Gastroesophageal sphincter (tissue), 4 donors: ENCODE data around the gene EFL1. TPM values are rescaled to one million over a fixed set of nuclear protein-coding genes. Genes with fewer than 3 reads are reported as not detected.
A peak's percentile ranks its signal among the peaks of the same experiment; 100 is the strongest.
"Not testable (repeated sequence)": the region's sequence is repeated elsewhere in the genome, so short reads cannot be mapped to it uniquely, and the experiment has no call there.

Experiments used
- ATAC-seq: fragments of 150-250 bp; one replicate; pipeline ENCODE4 v1.9.1; 2016; ENCODE audit warnings: mild to moderate bottlenecking, moderate library complexity
- H3K27ac ChIP-seq, 4 donors: fragments of 200-600 bp; sonication (generic) in 3 of 4; 1 replicate in 3 of 4; 2 replicates in 1 of 4; pipeline ENCODE4 v1.5.1; 2016 to 2019
- H3K27me3 ChIP-seq: fragments of 200-600 bp; sonication (generic); one replicate; pipeline ENCODE4 v1.5.1; 2019
- H3K36me3 ChIP-seq, 2 donors: fragments of 200-600 bp; sonication (generic); one replicate each; pipeline ENCODE4 v1.5.1; 2019; ENCODE audit warnings: control low read depth in 1 of 2
- H3K4me1 ChIP-seq, 3 donors: fragments of 200-600 bp; sonication (generic); 1 replicate in 2 of 3; 2 replicates in 1 of 3; pipeline ENCODE4 v1.5.1; 2016 to 2019; ENCODE audit warnings: control low read depth in 2 of 3
- H3K4me3 ChIP-seq, 2 donors: fragments of 200-600 bp; sonication (generic); one replicate each; pipeline ENCODE4 v1.5.1; 2019; ENCODE audit warnings: mild to moderate bottlenecking in 1 of 2, moderate library complexity in 1 of 2
- H3K9me3 ChIP-seq, 3 donors: fragments of 200-600 bp; sonication (generic); one replicate each; pipeline ENCODE4 v1.5.1; 2017 to 2019; ENCODE audit warnings: control low read depth in 2 of 3
- EP300 ChIP-seq: sonication (generic); formaldehyde crosslinking; IDR thresholded peaks from one replicate; pipeline ENCODE4 v1.6.1; 2017; ENCODE audit warnings: antibody characterized with exemption, mild to moderate bottlenecking
- POLR2A ChIP-seq, 2 donors: fragments of 450-650 bp; IDR thresholded peaks; one replicate each; pipeline ENCODE4 v1.6.1; 2017; ENCODE audit warnings: antibody characterized with exemption in 2 of 2, mild to moderate bottlenecking in 2 of 2, moderate library complexity in 1 of 2
- POLR2AphosphoS5 ChIP-seq: sonication (generic); formaldehyde crosslinking; IDR thresholded peaks from one replicate; pipeline ENCODE4 v1.6.1; 2017; ENCODE audit warnings: antibody characterized with exemption
- WGBS, 2 donors: methylation state at CpG; one replicate each; pipeline ENCODE4 v1.1.5; 2018; ENCODE audit warnings: low coverage in 1 of 2; 5-methylcytosine and 5-hydroxymethylcytosine counted together
- total RNA-seq, 4 donors: library from RNA; depleted of rRNA; stranded (reverse); fragments of >200 nt; gene quantifications; one replicate each; pipeline ENCODE4 v1.1.0, GENCODE V29; 2016
- TF ChIP-seq, protein P1 (sequence below), 4 experiments: fragments of 200-600 bp in 2 of 4; fragments of 450-650 bp in 2 of 4; sonication (generic) in 1 of 4; IDR thresholded peaks; one replicate each; pipeline ENCODE4 v1.5.1; 2017 to 2019; ENCODE audit warnings: antibody characterized with exemption in 4 of 4, mild to moderate bottlenecking in 2 of 4, moderate library complexity in 2 of 4

Gene EFL1
- total RNA-seq, 4 donors from 2014 or later: 12.1 to 17.7 (median 15.5) TPM

- Histone ChIP-seq H3K4me3 (no peak overlapping the region), H3K4me1 (no peaks in the 10 kb centered on the region), H3K9me3 (no peaks in the 10 kb centered on the region), H3K27ac (no peak overlapping the region), H3K27me3 (no peaks in the 10 kb centered on the region), H3K36me3 (peaks cover 0 to 61% of the 10 kb centered on the region in 2 donors)
- no peak for ATAC-seq
- TF ChIP-seq EP300 (no peak), POLR2A (IDR thresholded peaks at IDR 0.05) (no peak), POLR2AphosphoS5 (no peak)
- TF ChIP-seq, protein P1, sequence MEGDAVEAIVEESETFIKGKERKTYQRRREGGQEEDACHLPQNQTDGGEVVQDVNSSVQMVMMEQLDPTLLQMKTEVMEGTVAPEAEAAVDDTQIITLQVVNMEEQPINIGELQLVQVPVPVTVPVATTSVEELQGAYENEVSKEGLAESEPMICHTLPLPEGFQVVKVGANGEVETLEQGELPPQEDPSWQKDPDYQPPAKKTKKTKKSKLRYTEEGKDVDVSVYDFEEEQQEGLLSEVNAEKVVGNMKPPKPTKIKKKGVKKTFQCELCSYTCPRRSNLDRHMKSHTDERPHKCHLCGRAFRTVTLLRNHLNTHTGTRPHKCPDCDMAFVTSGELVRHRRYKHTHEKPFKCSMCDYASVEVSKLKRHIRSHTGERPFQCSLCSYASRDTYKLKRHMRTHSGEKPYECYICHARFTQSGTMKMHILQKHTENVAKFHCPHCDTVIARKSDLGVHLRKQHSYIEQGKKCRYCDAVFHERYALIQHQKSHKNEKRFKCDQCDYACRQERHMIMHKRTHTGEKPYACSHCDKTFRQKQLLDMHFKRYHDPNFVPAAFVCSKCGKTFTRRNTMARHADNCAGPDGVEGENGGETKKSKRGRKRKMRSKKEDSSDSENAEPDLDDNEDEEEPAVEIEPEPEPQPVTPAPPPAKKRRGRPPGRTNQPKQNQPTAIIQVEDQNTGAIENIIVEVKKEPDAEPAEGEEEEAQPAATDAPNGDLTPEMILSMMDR (IDR thresholded peaks at IDR 0.05): no peak
- WGBS, 2 donors: 75 to 85% methylated on average over 1 of the region's 1 CpG
Observed at GRCh38 chr15:82228750-82229149, 33.8 kb downstream of the EFL1 start.

DNA sequence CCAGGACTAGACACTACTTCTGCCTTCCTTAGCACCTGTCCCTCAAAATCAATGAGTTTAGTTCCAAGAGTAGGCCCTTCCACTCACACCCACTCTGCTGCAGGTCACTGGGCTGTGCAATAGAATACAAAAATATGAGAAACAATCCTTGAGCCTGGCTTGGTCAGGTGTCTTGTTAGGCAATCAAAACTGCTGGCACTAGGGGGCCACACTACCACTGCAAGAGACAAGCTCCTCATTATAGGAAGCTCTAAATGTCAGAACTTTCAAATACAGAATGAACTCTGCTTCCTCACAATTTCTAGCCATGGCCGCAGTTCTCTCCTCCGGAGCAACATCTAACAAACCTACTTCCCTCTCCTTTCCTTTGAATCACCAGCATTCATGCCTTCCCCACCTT lies 41.0 kb downstream of the EFL1 start:
- 73 to 92% methylated on average over 2 of the region's 2 CpGs for WGBS, 2 donors
- ATAC-seq, H3K4me1 ChIP-seq, H3K27me3 ChIP-seq, H3K27ac ChIP-seq, H3K4me3 ChIP-seq, H3K9me3 ChIP-seq: not testable (repeated sequence)
- H3K36me3 ChIP-seq: peaks cover 0 to 46% of the 10 kb centered on the region in 2 donors

DNA sequence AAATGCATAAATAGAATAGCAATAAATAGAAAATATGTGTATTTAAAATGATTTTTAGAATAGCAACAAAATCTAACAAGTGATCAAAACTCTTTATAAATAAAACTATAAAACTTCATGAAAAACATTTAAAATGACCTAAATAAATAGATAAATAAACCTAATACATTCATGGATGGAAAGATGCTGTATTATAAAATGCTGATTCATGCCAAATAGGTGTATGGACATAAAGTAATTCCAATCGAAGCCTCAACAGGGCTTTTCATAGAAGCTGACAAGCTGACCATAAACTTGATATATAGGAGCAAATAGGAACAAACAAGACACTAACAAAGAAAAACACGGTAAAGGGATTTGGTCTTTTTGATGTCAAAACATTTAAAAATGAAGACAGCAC lies 46.4 kb downstream of the EFL1 start:
- H3K27ac ChIP-seq, H3K4me3 ChIP-seq, H3K4me1 ChIP-seq, H3K27me3 ChIP-seq, ATAC-seq, H3K9me3 ChIP-seq: not testable (repeated sequence)
- H3K36me3 ChIP-seq: peaks cover 0 to 37% of the 10 kb centered on the region in 2 donors
- 91 to 100% methylated on average over 2 of the region's 2 CpGs for WGBS, 2 donors

- ATAC-seq, H3K27me3 ChIP-seq, H3K4me1 ChIP-seq: not testable (repeated sequence)
Observed at GRCh38 chr15:82212201-82212600, 50.3 kb downstream of the EFL1 start.

GRCh38 chr15:82210066-82210597 lies 52.4 kb downstream of the EFL1 start:
- WGBS, 2 donors: 20 to 52% methylated on average over 1 to 3 of the region's 3 CpGs
- not testable (repeated sequence) for H3K9me3 ChIP-seq, H3K4me3 ChIP-seq, ATAC-seq, H3K4me1 ChIP-seq, H3K36me3 ChIP-seq, H3K27me3 ChIP-seq, H3K27ac ChIP-seq

More at GRCh38 chr15:82212201-82212600, 50.3 kb downstream of the EFL1 start:
- H3K36me3 ChIP-seq, H3K4me3 ChIP-seq, H3K9me3 ChIP-seq, H3K27ac ChIP-seq: not testable (repeated sequence)

DNA sequence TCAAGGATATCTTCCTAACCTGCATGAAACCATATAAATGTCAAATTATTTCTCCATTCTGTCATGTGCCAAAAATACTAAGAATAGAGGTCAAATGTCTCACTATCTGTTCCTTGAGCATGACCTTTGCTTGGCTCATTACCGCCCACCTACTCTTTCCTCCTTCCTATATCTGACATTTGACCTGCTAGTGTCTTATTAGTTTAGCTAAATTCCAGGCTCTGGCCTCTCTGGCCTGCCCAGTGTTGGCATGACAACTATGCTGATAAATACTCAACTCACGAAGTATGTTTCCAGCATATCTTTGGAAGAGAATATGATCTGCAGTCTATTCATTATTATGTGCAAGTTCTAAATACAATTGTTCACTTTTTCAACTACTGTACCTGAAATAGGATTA lies 58.0 kb downstream of the EFL1 start:
- not testable (repeated sequence) for ATAC-seq, H3K4me3 ChIP-seq
- 79 to 90% methylated on average over 1 to 2 of the region's 2 CpGs for WGBS, 2 donors

DNA sequence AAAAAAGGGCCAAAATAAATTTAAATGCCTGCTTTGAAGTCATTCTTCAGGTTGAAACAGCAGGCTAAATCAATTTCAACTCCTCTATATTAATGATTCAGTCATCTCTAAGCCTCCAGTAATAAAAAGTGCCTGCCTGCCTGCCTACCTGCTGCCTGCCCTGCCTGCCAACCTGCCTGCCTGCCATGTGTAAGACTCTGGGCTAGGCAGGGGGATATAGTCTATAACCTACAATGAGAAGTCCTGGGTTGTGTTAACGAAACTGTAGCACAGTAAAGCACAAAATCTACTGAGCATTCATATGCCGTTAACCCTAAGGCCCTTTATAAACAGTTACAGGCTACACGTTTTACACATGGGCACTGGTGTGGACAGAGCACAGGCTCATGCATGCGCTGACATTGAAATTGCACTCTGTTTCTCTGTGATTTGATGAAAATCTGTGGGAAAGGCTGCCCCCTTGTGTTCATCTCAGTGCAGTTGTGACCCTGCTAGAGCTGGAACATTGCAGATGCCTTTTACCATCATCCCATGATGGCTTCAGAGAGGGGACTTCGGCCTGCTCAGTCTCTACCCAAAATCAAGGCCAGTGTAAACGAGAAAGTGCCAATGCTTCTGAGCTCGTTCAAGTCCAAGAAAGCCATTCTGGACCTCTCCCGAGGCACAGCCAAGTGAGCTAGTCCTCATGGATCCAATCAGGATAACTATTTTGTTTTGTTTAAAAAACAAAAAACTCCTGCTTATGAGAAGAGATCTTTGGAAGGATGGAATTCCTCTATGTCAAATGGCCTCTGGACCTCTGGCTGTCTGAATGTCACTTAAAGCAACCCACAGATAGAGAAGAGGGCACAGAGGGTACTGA lies 64.6 kb downstream of the EFL1 start:
- WGBS, 2 donors: 10 to 20% methylated on average over 3 to 6 of the region's 8 CpGs
- peak; percentile 89 for ATAC-seq
- no peaks in the 10 kb centered on the region for H3K36me3 ChIP-seq
- H3K4me1 ChIP-seq: no peaks in the 10 kb centered on the region
- TF ChIP-seq EP300: no peak
- no peak for TF ChIP-seq POLR2A (IDR thresholded peaks at IDR 0.05)
- TF ChIP-seq, protein P1 (IDR thresholded peaks at IDR 0.05): peak; percentile 64 to 81 (median 78)
- TF ChIP-seq POLR2AphosphoS5: no peak
- H3K27ac ChIP-seq: no peak overlapping the region
- H3K9me3 ChIP-seq: no peaks in the 10 kb centered on the region
- H3K4me3 ChIP-seq: no peak overlapping the region
- H3K27me3 ChIP-seq: no peaks in the 10 kb centered on the region

More for the DNA sequence above, 58.0 kb downstream of the EFL1 start:
- H3K36me3 ChIP-seq, H3K27me3 ChIP-seq, H3K4me1 ChIP-seq, H3K9me3 ChIP-seq, H3K27ac ChIP-seq: not testable (repeated sequence)
